ENCODE measurements around the gene TIPRL.

- TF ChIP-seq, protein P1, sequence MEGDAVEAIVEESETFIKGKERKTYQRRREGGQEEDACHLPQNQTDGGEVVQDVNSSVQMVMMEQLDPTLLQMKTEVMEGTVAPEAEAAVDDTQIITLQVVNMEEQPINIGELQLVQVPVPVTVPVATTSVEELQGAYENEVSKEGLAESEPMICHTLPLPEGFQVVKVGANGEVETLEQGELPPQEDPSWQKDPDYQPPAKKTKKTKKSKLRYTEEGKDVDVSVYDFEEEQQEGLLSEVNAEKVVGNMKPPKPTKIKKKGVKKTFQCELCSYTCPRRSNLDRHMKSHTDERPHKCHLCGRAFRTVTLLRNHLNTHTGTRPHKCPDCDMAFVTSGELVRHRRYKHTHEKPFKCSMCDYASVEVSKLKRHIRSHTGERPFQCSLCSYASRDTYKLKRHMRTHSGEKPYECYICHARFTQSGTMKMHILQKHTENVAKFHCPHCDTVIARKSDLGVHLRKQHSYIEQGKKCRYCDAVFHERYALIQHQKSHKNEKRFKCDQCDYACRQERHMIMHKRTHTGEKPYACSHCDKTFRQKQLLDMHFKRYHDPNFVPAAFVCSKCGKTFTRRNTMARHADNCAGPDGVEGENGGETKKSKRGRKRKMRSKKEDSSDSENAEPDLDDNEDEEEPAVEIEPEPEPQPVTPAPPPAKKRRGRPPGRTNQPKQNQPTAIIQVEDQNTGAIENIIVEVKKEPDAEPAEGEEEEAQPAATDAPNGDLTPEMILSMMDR (IDR thresholded peaks at IDR 0.05), result no peak
- TF ChIP-seq POLR2A (IDR thresholded peaks at IDR 0.05), result no peak
These were observed 8.4 kb downstream of the TIPRL start for GRCh38 chr1:168187177-168187576.
